Kidney epithelial cell (primary cell): ENCODE results near the gene ZFHX3. TPM values are rescaled to one million over a fixed set of nuclear protein-coding genes. Genes with fewer than 3 reads are reported as not detected.

Experiments used
- DNase-seq: peaks from one replicate; pipeline ENCODE4 v3.0.0-alpha.2; 2010; ENCODE audit warnings: low read depth
- H3K27me3 ChIP-seq: 2 replicates; pipeline ENCODE4 v1.6.0; 2011; ENCODE audit warnings: low read length; ENCODE audit not compliant: control insufficient read depth, insufficient read depth
- H3K36me3 ChIP-seq: 2 replicates; pipeline ENCODE4 v1.5.1; 2011; ENCODE audit warnings: low read length; ENCODE audit not compliant: control insufficient read depth, insufficient read depth
- H3K4me3 ChIP-seq: 2 replicates; pipeline ENCODE4 v1.5.1; 2011; ENCODE audit warnings: low read depth, mild to moderate bottlenecking, control low read depth, low read length
- CTCF ChIP-seq: IDR thresholded peaks from 2 replicates; pipeline ENCODE4 v1.5.1; 2011; ENCODE audit warnings: mild to moderate bottlenecking, moderate library complexity, low read length, control low read depth, inconsistent platforms; ENCODE audit not compliant: insufficient read depth, poor library complexity, severe bottlenecking
- total RNA-seq: library from RNA; depleted of rRNA; stranded (reverse); fragments of >200 nt; gene quantifications from 2 replicates; pipeline ENCODE4 v1.2.3, GENCODE V29; 2015

Gene ZFHX3
- total RNA-seq, 1 donor from 2014 or later, result 19.9 TPM

- no peak for TF ChIP-seq CTCF
- Histone ChIP-seq H3K27me3 (no peaks in the 10 kb centered on the region), H3K4me3 (no peak overlapping the region), H3K36me3 (no peaks in the 10 kb centered on the region)
- no peak for DNase-seq
Observed at GRCh38 chr16:72884573-72884972, 163.4 kb downstream of the ZFHX3 start.

GRCh38 chr16:72884037-72884436 is 163.9 kb downstream of the ZFHX3 start:
- Histone ChIP-seq H3K4me3 (no peak overlapping the region), H3K27me3 (no peaks in the 10 kb centered on the region), H3K36me3 (no peaks in the 10 kb centered on the region)
- DNase-seq, result no peak
- TF ChIP-seq CTCF, result no peak

GRCh38 chr16:72879846-72880245 is 168.1 kb downstream of the ZFHX3 start:
- H3K36me3 ChIP-seq, result no peaks in the 10 kb centered on the region
- no peak for TF ChIP-seq CTCF
- no peaks in the 10 kb centered on the region for H3K27me3 ChIP-seq
- H3K4me3 ChIP-seq, result no peak overlapping the region
- no peak for DNase-seq

- TF ChIP-seq CTCF, result no peak
- Histone ChIP-seq H3K4me3 (no peak overlapping the region), H3K36me3 (no peaks in the 10 kb centered on the region), H3K27me3 (no peaks in the 10 kb centered on the region)
- no peak for DNase-seq
Observed at GRCh38 chr16:72878301-72879269, 169.3 kb downstream of the ZFHX3 start.

- no peak overlapping the region for H3K4me3 ChIP-seq
- peak; percentile 75 for DNase-seq
- no peak for TF ChIP-seq CTCF
Observed at GRCh38 chr16:72877374-72878028, 170.4 kb downstream of the ZFHX3 start.

More at GRCh38 chr16:72877374-72878028, 170.4 kb downstream of the ZFHX3 start:
- no peaks in the 10 kb centered on the region for H3K27me3 ChIP-seq
- no peaks in the 10 kb centered on the region for H3K36me3 ChIP-seq
